A673 (cell line): ENCODE results near the gene HDAC4. TPM values are rescaled to one million over a fixed set of nuclear protein-coding genes. Genes with fewer than 3 reads are reported as not detected.

Experiments
- BruUV-seq: library from RNA; stranded (reverse); fragments of 400-500 nt; replicated peaks from 2 replicates; lab custom pipeline; 2021; lab: Mats Ljungman, UMichigan
- CTCF ChIA-PET: fragments of 300-600 bp; sonication (Branson Sonifier 250); formaldehyde crosslinking; loops from one replicate; lab custom pipeline; 2022; ENCODE audit warnings: antibody characterized with exemption; lab: Charles Lee
- POLR2A ChIA-PET: fragments of 300-600 bp; sonication (Branson Sonifier 250); formaldehyde crosslinking; loops from one replicate; lab custom pipeline; 2022; ENCODE audit warnings: antibody characterized with exemption; ENCODE audit not compliant: low non-redundant PET; lab: Charles Lee
- DNase-seq: peaks from one replicate; pipeline ENCODE4 v3.0.0-alpha.2; 2015; ENCODE audit warnings: low spot score
- H3K27ac ChIP-seq: fragments of 200-600 bp; sonication (generic); 2 replicates; pipeline ENCODE4 v1.5.1; 2016; ENCODE audit warnings: mixed run types, low read depth, mild to moderate bottlenecking, mixed read lengths, antibody characterized with exemption, low read length; ENCODE audit not compliant: poor library complexity, severe bottlenecking
- H3K27me3 ChIP-seq: fragments of 200-600 bp; sonication (generic); replicated peaks from 2 replicates; pipeline ENCODE4 v1.6.1; 2017; ENCODE audit warnings: mixed run types, low read depth, mild to moderate bottlenecking, mixed read lengths, antibody characterized with exemption, low read length; ENCODE audit not compliant: insufficient read depth, poor library complexity
- H3K36me3 ChIP-seq: fragments of 200-600 bp; sonication (generic); 2 replicates; pipeline ENCODE4 v1.6.1; 2016; ENCODE audit warnings: mixed run types, mild to moderate bottlenecking, mixed read lengths, antibody characterized with exemption, low read length; ENCODE audit not compliant: insufficient read depth, poor library complexity, severe bottlenecking
- H3K4me1 ChIP-seq: fragments of 200-600 bp; sonication (generic); 2 replicates; pipeline ENCODE4 v1.6.1; 2017; ENCODE audit warnings: mixed run types, mild to moderate bottlenecking, mixed read lengths, antibody characterized with exemption, low read length; ENCODE audit not compliant: insufficient read depth, poor library complexity, severe bottlenecking
- H3K4me3 ChIP-seq: fragments of 200-600 bp; sonication (generic); 2 replicates; pipeline ENCODE4 v1.5.1; 2016; ENCODE audit warnings: low read depth, mixed run types, mild to moderate bottlenecking, mixed read lengths, low read length; ENCODE audit not compliant: poor library complexity, severe bottlenecking
- H3K9me3 ChIP-seq: fragments of 200-600 bp; sonication (generic); 2 replicates; pipeline ENCODE4 v1.6.1; 2016; ENCODE audit warnings: mixed run types, low read depth, mild to moderate bottlenecking, mixed read lengths, antibody characterized with exemption, low read length; ENCODE audit not compliant: poor library complexity, severe bottlenecking
- EZH2 ChIP-seq: fragments of 200-600 bp; sonication (generic); IDR thresholded peaks from 2 replicates; pipeline ENCODE4 v1.6.1; 2017; ENCODE audit warnings: borderline replicate concordance, low read depth, mild to moderate bottlenecking, mixed read lengths, antibody characterized with exemption, low read length; ENCODE audit not compliant: poor library complexity, severe bottlenecking
- intact Hi-C: fragments of 100-400 bp; cut with micrococcal nuclease; formaldehyde crosslinking; loops from one replicate; pipeline ENCODE4 v1.10.0; 2022; ENCODE audit not compliant: unreplicated experiment
- total RNA-seq: library from RNA; stranded (reverse); gene quantifications from 2 replicates; pipeline ENCODE4 v1.2.3, GENCODE V29; 2021
- TF ChIP-seq, protein P1 (sequence below): fragments of 300-800, 200-600 bp; sonication (generic); conservative IDR thresholded peaks from 2 replicates; pipeline ENCODE4 v1.5.1; 2017; ENCODE audit warnings: low read depth, mild to moderate bottlenecking, antibody characterized with exemption, low read length, moderate library complexity, mixed read lengths

Gene HDAC4
- total RNA-seq, 1 experiment from 2014 or later: 40.0 TPM

DNA sequence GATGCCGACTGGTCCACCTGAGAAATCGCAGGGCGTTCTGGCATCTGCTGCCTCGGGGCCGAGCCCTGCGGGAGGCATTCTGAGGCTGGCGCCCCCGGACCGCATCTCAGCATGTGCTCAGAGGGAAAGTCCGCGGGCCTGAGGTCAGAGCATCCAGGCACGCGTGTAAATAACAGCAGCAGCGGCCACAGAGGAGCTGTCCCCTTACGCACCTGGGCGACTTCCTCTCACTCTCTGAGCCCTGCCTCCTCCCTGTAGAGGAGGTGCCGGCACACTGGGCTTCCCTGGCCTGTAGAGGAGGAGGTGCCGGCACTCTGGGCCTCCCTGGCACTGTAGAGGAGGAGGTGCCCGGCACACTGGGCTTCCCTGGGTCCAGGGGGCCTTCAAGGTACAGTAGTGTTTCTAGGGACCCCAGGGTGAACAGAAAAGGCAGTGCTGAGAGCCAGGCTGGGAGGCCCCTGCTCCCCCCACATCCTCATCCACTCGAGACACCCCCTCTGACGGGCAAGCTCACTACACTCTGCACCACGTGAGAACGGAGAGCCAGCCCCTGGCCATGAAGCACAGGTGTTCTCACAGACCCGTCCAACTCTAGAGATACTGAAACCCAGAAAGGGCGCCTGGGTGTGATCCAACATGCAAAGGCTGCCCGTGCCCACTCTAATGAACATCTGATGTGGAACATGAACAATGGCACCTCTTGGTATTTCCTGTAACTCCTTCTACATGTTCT lies 263.5 kb downstream of the HDAC4 start:
- intact Hi-C loops: no loop called here
- ChIA-PET POLR2A (no interaction called here), CTCF (no interaction called here)
- TF ChIP-seq, protein P1, sequence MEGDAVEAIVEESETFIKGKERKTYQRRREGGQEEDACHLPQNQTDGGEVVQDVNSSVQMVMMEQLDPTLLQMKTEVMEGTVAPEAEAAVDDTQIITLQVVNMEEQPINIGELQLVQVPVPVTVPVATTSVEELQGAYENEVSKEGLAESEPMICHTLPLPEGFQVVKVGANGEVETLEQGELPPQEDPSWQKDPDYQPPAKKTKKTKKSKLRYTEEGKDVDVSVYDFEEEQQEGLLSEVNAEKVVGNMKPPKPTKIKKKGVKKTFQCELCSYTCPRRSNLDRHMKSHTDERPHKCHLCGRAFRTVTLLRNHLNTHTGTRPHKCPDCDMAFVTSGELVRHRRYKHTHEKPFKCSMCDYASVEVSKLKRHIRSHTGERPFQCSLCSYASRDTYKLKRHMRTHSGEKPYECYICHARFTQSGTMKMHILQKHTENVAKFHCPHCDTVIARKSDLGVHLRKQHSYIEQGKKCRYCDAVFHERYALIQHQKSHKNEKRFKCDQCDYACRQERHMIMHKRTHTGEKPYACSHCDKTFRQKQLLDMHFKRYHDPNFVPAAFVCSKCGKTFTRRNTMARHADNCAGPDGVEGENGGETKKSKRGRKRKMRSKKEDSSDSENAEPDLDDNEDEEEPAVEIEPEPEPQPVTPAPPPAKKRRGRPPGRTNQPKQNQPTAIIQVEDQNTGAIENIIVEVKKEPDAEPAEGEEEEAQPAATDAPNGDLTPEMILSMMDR: no peak
- no peak for TF ChIP-seq EZH2
- Histone ChIP-seq H3K36me3 (no peaks in the 10 kb centered on the region), H3K27ac (no peak overlapping the region), H3K27me3 (no peaks in the 10 kb centered on the region), H3K9me3 (no peaks in the 10 kb centered on the region), H3K4me1 (no peaks in the 10 kb centered on the region), H3K4me3 (no peak overlapping the region)
- no peak for DNase-seq
- BruUV-seq: no TSS peak

DNA sequence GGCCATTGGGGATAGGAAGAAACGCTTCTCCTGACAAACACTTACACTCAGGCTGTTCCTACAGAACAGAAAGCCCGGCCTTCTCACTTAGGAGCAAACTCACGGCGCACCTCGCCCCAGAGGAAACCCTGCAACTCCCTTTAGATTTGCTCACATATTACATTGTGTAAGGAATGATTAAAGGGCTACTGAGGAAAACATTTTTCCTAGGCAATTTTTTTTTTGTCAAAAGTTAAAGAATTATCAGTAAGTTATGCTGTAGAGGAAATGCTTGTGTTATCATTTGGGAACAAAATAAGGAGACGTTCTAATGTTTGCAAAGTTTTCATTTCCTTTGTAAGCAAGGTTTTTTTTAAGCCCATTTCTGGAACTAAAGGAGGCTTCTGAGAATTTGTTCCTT lies 264.1 kb downstream of the HDAC4 start:
- H3K4me3 ChIP-seq: no peak overlapping the region
- H3K36me3 ChIP-seq: no peaks in the 10 kb centered on the region
- no peaks in the 10 kb centered on the region for H3K27me3 ChIP-seq
- ChIA-PET CTCF (no interaction called here), POLR2A (no interaction called here)
- no peaks in the 10 kb centered on the region for H3K9me3 ChIP-seq
- no TSS peak for BruUV-seq
- intact Hi-C loops: no loop called here
- H3K4me1 ChIP-seq: no peaks in the 10 kb centered on the region
- no peak for DNase-seq
- TF ChIP-seq EZH2: no peak
- TF ChIP-seq, protein P1: no peak
- H3K27ac ChIP-seq: no peak overlapping the region

GRCh38 chr2:239136203-239136602 lies 264.6 kb downstream of the HDAC4 start:
- intact Hi-C loops: no loop called here
- Histone ChIP-seq H3K4me3 (no peak overlapping the region), H3K4me1 (no peaks in the 10 kb centered on the region), H3K9me3 (no peaks in the 10 kb centered on the region), H3K36me3 (no peaks in the 10 kb centered on the region), H3K27me3 (no peaks in the 10 kb centered on the region), H3K27ac (no peak overlapping the region)
- POLR2A ChIA-PET: no interaction called here
- CTCF ChIA-PET: no interaction called here
- DNase-seq: no peak
- no TSS peak for BruUV-seq
- TF ChIP-seq, protein P1: no peak
- no peak for TF ChIP-seq EZH2
